DND-41 (cell line): ENCODE results near the gene FURIN.

Experiments used
- EZH2 ChIP-seq: IDR thresholded peaks from 3 replicates; pipeline ENCODE4 v1.6.1; 2012; ENCODE audit warnings: borderline replicate concordance, low read depth, mild to moderate bottlenecking, moderate library complexity, low read length, inconsistent platforms; ENCODE audit not compliant: severe bottlenecking
- TF ChIP-seq, protein P1 (sequence below): IDR thresholded peaks from 2 replicates; pipeline ENCODE4 v1.5.1; 2012; ENCODE audit warnings: borderline replicate concordance, low read length, moderate library complexity, mild to moderate bottlenecking; ENCODE audit not compliant: poor library complexity, severe bottlenecking; ENCODE audit errors: extremely low read depth

GRCh38 chr15:90877996-90878395, 9.6 kb downstream of the FURIN start:
- TF ChIP-seq, protein P1, sequence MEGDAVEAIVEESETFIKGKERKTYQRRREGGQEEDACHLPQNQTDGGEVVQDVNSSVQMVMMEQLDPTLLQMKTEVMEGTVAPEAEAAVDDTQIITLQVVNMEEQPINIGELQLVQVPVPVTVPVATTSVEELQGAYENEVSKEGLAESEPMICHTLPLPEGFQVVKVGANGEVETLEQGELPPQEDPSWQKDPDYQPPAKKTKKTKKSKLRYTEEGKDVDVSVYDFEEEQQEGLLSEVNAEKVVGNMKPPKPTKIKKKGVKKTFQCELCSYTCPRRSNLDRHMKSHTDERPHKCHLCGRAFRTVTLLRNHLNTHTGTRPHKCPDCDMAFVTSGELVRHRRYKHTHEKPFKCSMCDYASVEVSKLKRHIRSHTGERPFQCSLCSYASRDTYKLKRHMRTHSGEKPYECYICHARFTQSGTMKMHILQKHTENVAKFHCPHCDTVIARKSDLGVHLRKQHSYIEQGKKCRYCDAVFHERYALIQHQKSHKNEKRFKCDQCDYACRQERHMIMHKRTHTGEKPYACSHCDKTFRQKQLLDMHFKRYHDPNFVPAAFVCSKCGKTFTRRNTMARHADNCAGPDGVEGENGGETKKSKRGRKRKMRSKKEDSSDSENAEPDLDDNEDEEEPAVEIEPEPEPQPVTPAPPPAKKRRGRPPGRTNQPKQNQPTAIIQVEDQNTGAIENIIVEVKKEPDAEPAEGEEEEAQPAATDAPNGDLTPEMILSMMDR = no peak
- no peak for TF ChIP-seq EZH2
